ENCODE data around the gene SYPL2.
A peak's percentile ranks its signal among the peaks of the same experiment; 100 is the strongest.

Gene SYPL2

GRCh38 chr1:109509176-109510134 is 43.1 kb downstream of the SYPL2 start, which contains the start of gene AMIGO1:
Gene AMIGO1 (minus strand): TSS chr1:109509727. CDS start chr1:109508912, 815 bp downstream.
- peak; percentile 66 for ATAC-seq
- TF ChIP-seq ISL1 (CRISPR knock-in tag; IDR thresholded peaks at IDR 0.05) (no peak), SNAI2 (CRISPR knock-in tag; IDR thresholded peaks at IDR 0.05) (no peak), TSHZ2 (CRISPR knock-in tag; IDR thresholded peaks at IDR 0.05) (no peak), ZFP3 (CRISPR knock-in tag; IDR thresholded peaks at IDR 0.05) (no peak), ARNTL (CRISPR knock-in tag; IDR thresholded peaks at IDR 0.05; ENCODE audit: borderline replicate concordance, low read depth) (no peak), CSRNP3 (CRISPR knock-in tag; IDR thresholded peaks at IDR 0.05) (no peak), BACH2 (CRISPR knock-in tag; IDR thresholded peaks at IDR 0.05; ENCODE audit: borderline replicate concordance) (no peak), PPARA (CRISPR knock-in tag; IDR thresholded peaks at IDR 0.05; ENCODE audit: borderline replicate concordance) (no peak), CSDC2 (CRISPR knock-in tag; IDR thresholded peaks at IDR 0.05) (no peak), ZNF70 (CRISPR knock-in tag; IDR thresholded peaks at IDR 0.05) (no peak), ZFP30 (CRISPR knock-in tag; IDR thresholded peaks at IDR 0.05) (no peak), RARB (CRISPR knock-in tag; IDR thresholded peaks at IDR 0.05) (no peak), CREB5 (CRISPR knock-in tag; IDR thresholded peaks at IDR 0.05; ENCODE audit: low read depth) (no peak), TCF4 (CRISPR knock-in tag; IDR thresholded peaks at IDR 0.05; ENCODE audit: borderline replicate concordance) (no peak), PATZ1 (CRISPR knock-in tag; IDR thresholded peaks at IDR 0.05; ENCODE audit: borderline replicate concordance) (no peak), GLIS3 (CRISPR knock-in tag; IDR thresholded peaks at IDR 0.05) (no peak), TOX (CRISPR knock-in tag; IDR thresholded peaks at IDR 0.05; ENCODE audit: borderline replicate concordance) (no peak)

- no peak for TF ChIP-seq ZC3H10 (CRISPR knock-in tag; IDR thresholded peaks at IDR 0.05)
- TF ChIP-seq OSR1 (CRISPR knock-in tag; IDR thresholded peaks at IDR 0.05): no peak
- TF ChIP-seq PPARA (CRISPR knock-in tag; IDR thresholded peaks at IDR 0.05; ENCODE audit: borderline replicate concordance): no peak
- no peak for TF ChIP-seq RARB (CRISPR knock-in tag; IDR thresholded peaks at IDR 0.05)
- no peak for TF ChIP-seq ZFP3 (CRISPR knock-in tag; IDR thresholded peaks at IDR 0.05)
- TF ChIP-seq TSHZ2 (CRISPR knock-in tag; IDR thresholded peaks at IDR 0.05): no peak
- TF ChIP-seq BACH2 (CRISPR knock-in tag; IDR thresholded peaks at IDR 0.05; ENCODE audit: borderline replicate concordance): no peak
- no peak for TF ChIP-seq PATZ1 (CRISPR knock-in tag; IDR thresholded peaks at IDR 0.05; ENCODE audit: borderline replicate concordance)
- no peak for TF ChIP-seq CSDC2 (CRISPR knock-in tag; IDR thresholded peaks at IDR 0.05)
- ATAC-seq: no peak
Observed at GRCh38 chr1:109513110-109513710, 46.9 kb downstream of the SYPL2 start.
